Measurements from ENCODE around the gene CSNK1A1. TPM values are rescaled to one million over a fixed set of nuclear protein-coding genes. Genes with fewer than 3 reads are reported as not detected.

The CSNK1A1 gene
- total and polyA plus RNA-seq, 2 of the 4 experiments (the other 2 are of a cell fraction): 140 to 419 TPM

- no peak overlapping the region for H3K9ac ChIP-seq (ENCODE audit: low read depth, low read length)
- intact Hi-C loops (cut with micrococcal nuclease): loop anchor here (5.0 kb wide), 1 partner anchor 33 kb away; no protein-coding TSS in a partner anchor
- no peaks in the 10 kb centered on the region for H3K27me3 ChIP-seq (ENCODE audit: control insufficient read depth, insufficient read depth, low read length)
- TF ChIP-seq MAZ (IDR thresholded peaks at IDR 0.05; ENCODE audit: borderline replicate concordance, low read depth, low read length) (no peak), FOS (IDR thresholded peaks at IDR 0.05; ENCODE audit: low read depth, low read length) (no peak), MXI1 (IDR thresholded peaks at IDR 0.05; ENCODE audit: borderline replicate concordance, low read depth, low read length) (no peak), CEBPB (IDR thresholded peaks at IDR 0.05; ENCODE audit: low read depth, low read length) (no peak), NFE2L2 (IDR thresholded peaks at IDR 0.05; ENCODE audit: low read depth, low read length) (no peak), RFX5 (IDR thresholded peaks at IDR 0.05; ENCODE audit: low read depth, low read length) (no peak)
- H3K14ac ChIP-seq (replicated peaks; ENCODE audit: low read depth, low read length): no peak overlapping the region
- no peak overlapping the region for H3K4me3 ChIP-seq (ENCODE audit: insufficient read depth, low read depth, low read length)
- no peak overlapping the region for H3K23ac ChIP-seq (ENCODE audit: low read depth, low read length)
- H2AK5ac ChIP-seq (ENCODE audit: low read depth, low read length): no peak overlapping the region
- no peak overlapping the region for H3K18ac ChIP-seq (ENCODE audit: low read depth, low read length)
- no peaks in the 10 kb centered on the region; a peak in 1 of 4 replicates for H3K79me1 ChIP-seq (ENCODE audit: low read depth in 1 of 2, low read length in 2 of 2)
- H4K5ac ChIP-seq (ENCODE audit: low read depth, low read length): no peak overlapping the region
- no peak overlapping the region for H3K56ac ChIP-seq (ENCODE audit: extremely low read depth, insufficient read depth, low read length)
- no peak overlapping the region for H2BK15ac ChIP-seq (ENCODE audit: low read depth, low read length)
- BruUV-seq (replicated peaks): no TSS peak
- no peak overlapping the region for H4K8ac ChIP-seq (ENCODE audit: low read depth in 2 of 2, low read length in 2 of 2)
- peaks cover 8% of the 10 kb centered on the region for H3K4me1 ChIP-seq (ENCODE audit: control insufficient read depth, insufficient read depth, low read length)
- peaks cover 4% of the 10 kb centered on the region for H3K9me1 ChIP-seq (ENCODE audit: insufficient read depth, low read length)
- H2BK20ac ChIP-seq (ENCODE audit: low read depth, low read length): no peak overlapping the region
- H3K4me2 ChIP-seq (ENCODE audit: low read depth, low read length): no peak overlapping the region
- H4K20me1 ChIP-seq (ENCODE audit: insufficient read depth, low read length): no peaks in the 10 kb centered on the region
- dilution Hi-C loops (cut with HindIII; ENCODE audit: low sequenced_read_pairs, unreplicated experiment): no loop called here
- H3K4ac ChIP-seq (ENCODE audit: low read depth, low read length): no peak overlapping the region
- no peak overlapping the region for H4K91ac ChIP-seq (ENCODE audit: insufficient read depth, low read depth, low read length)
- no peak overlapping the region for H2AK9ac ChIP-seq (replicated peaks; ENCODE audit: low read depth, low read length, poor library complexity)
- H2AFZ ChIP-seq (replicated peaks; ENCODE audit: low read length, poor library complexity): no peak overlapping the region
- in situ Hi-C loops (cut with MboI; ENCODE audit: low sequenced_read_pairs): no loop called here
- no peak for DNase-seq
- H2BK120ac ChIP-seq (ENCODE audit: low read depth, low read length): no peak overlapping the region
- no peaks in the 10 kb centered on the region for H3K36me3 ChIP-seq (ENCODE audit: control insufficient read depth, insufficient read depth, low read length)
- H2BK5ac ChIP-seq (ENCODE audit: low read depth, low read length, poor library complexity, severe bottlenecking): no peak overlapping the region
- WGBS, 2 experiments (ENCODE audit: extremely low coverage in 2 of 2, insufficient read length in 1 of 2): no CpG with 5 or more reads among the region's 2 CpGs
- ChIA-PET POLR2A (ENCODE audit: unreplicated experiment) (no interaction called here), CTCF (no interaction called here)
- no peak for ATAC-seq (ENCODE audit: low read depth)
- no peak overlapping the region for H3K27ac ChIP-seq (ENCODE audit: insufficient read depth, low read length)
- no peaks in the 10 kb centered on the region for H3K9me3 ChIP-seq (ENCODE audit: control insufficient read depth, insufficient read depth, low read length)
Observed at GRCh38 chr5:149584121-149584520, 32.9 kb upstream of the CSNK1A1 start.
